ENCODE measurements around the gene CC2D1A.

CC2D1A gene

DNA sequence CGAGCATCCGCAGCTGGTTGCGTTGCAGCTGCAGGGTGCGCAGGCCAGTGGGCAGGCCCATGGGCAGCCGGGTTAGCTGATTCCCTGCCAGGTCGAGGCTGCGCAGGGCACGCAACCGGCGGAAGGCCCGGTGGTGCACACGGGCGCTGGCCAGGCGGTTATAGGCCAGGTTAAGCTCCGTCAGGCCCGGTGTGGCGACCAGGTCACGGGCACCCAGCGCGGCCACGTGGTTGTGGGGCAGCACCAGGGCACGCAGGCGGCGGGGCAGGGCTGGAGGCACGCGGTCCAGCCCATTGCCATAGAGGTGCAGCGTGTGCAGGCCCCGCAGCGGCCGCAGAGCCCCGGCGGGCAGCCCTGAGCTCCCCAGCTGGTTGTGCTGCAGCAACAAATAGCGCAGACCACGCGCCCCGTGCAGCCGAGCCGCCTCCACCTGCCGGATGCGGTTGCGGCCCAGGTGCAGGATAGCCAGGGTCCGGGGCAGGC is 27.0 kb downstream of the CC2D1A start:
- no peak overlapping the region for H3K9ac ChIP-seq (ENCODE audit: low read length)
- H4K12ac ChIP-seq (ENCODE audit: low read depth, low read length), result no peak overlapping the region
- H3K18ac ChIP-seq (ENCODE audit: low read length), result no peak overlapping the region
- H2AFZ ChIP-seq (ENCODE audit: insufficient read depth, low read length, poor library complexity), result no peak overlapping the region
- H2BK12ac ChIP-seq (ENCODE audit: low read length), result no peak overlapping the region
- H2AK5ac ChIP-seq (ENCODE audit: low read length), result no peak overlapping the region
- H3K4me1 ChIP-seq (ENCODE audit: control insufficient read depth in 1 of 2, insufficient read depth in 2 of 2, low read length in 2 of 2), result no peaks in the 10 kb centered on the region
- WGBS (ENCODE audit: extremely low coverage, insufficient coverage, insufficient read length), result no CpG with 5 or more reads among the region's 42 CpGs
- no peak overlapping the region for H3K4ac ChIP-seq (ENCODE audit: low read depth, low read length)
- no peaks in the 10 kb centered on the region for H3K79me2 ChIP-seq (ENCODE audit: control insufficient read depth, insufficient read depth, low read length, poor library complexity)
- H3K14ac ChIP-seq (ENCODE audit: low read length), result no peak overlapping the region
- H2BK5ac ChIP-seq (ENCODE audit: low read depth, low read length, poor library complexity), result no peak overlapping the region
- no peak overlapping the region for H3K27ac ChIP-seq (ENCODE audit: low read depth, low read length)
- no peak overlapping the region for H4K91ac ChIP-seq (ENCODE audit: low read depth, low read length)
- peaks cover 16 to 20% of the 10 kb centered on the region in 2 experiments for H3K36me3 ChIP-seq (ENCODE audit: control insufficient read depth in 1 of 2, insufficient read depth in 2 of 2, low read length in 2 of 2)
- H3K9me3 ChIP-seq (ENCODE audit: insufficient read depth, low read depth, low read length), result peaks cover 6% of the 10 kb centered on the region
- H3K23ac ChIP-seq (ENCODE audit: low read length), result no peak overlapping the region
- no peak overlapping the region for H3K4me2 ChIP-seq (ENCODE audit: low read length)
- H3K79me1 ChIP-seq (ENCODE audit: low read length), result no peaks in the 10 kb centered on the region
- H4K8ac ChIP-seq (ENCODE audit: low read depth, low read length), result no peak overlapping the region
- H2BK120ac ChIP-seq (ENCODE audit: insufficient read depth, low read length, poor library complexity), result no peak overlapping the region
- DNase-seq, result no peak
- no peak overlapping the region for H3K4me3 ChIP-seq (ENCODE audit: low read depth, low read length)
- no peaks in the 10 kb centered on the region for H3K27me3 ChIP-seq (ENCODE audit: insufficient read depth, low read length)

DNA sequence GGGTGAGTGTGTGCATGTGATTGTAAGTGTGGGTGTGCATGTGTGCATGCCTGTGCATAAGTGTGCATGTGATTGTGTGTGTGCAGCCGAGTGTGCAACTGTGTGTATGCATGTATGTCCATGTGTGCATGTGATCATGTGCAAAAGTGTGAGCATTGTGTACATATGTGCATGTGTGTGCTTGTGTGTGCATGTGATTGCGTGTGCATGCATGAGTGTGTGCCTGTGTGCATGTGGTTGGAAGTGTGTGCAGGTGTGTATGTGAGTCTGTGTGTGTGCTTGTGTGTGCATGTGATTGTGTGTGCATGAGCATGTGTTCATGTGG is 28.7 kb downstream of the CC2D1A start:
- DNase-seq, result no peak
- Histone ChIP-seq H3K27me3 (ENCODE audit: insufficient read depth, low read length) (no peaks in the 10 kb centered on the region), H2AFZ (ENCODE audit: insufficient read depth, low read length, poor library complexity) (no peak overlapping the region), H3K4ac (ENCODE audit: low read depth, low read length) (no peak overlapping the region), H2BK120ac (ENCODE audit: insufficient read depth, low read length, poor library complexity) (no peak overlapping the region), H3K79me1 (ENCODE audit: low read length) (no peaks in the 10 kb centered on the region), H3K4me1 (ENCODE audit: control insufficient read depth in 1 of 2, insufficient read depth in 2 of 2, low read length in 2 of 2) (no peaks in the 10 kb centered on the region), H2AK5ac (ENCODE audit: low read length) (no peak overlapping the region), H4K8ac (ENCODE audit: low read depth, low read length) (no peak overlapping the region), H3K9me3 (ENCODE audit: insufficient read depth, low read depth, low read length) (peaks cover 5% of the 10 kb centered on the region), H3K9ac (ENCODE audit: low read length) (no peak overlapping the region), H3K27ac (ENCODE audit: low read depth, low read length) (no peak overlapping the region), H3K36me3 (ENCODE audit: control insufficient read depth in 1 of 2, insufficient read depth in 2 of 2, low read length in 2 of 2) (peaks cover 11 to 12% of the 10 kb centered on the region in 2 experiments), H3K23ac (ENCODE audit: low read length) (peak overlapping the region; percentile 5), H4K91ac (ENCODE audit: low read depth, low read length) (no peak overlapping the region), H4K12ac (ENCODE audit: low read depth, low read length) (no peak overlapping the region), H3K14ac (ENCODE audit: low read length) (no peak overlapping the region), H3K4me2 (ENCODE audit: low read length) (no peak overlapping the region), H3K18ac (ENCODE audit: low read length) (no peak overlapping the region), H2BK5ac (ENCODE audit: low read depth, low read length, poor library complexity) (no peak overlapping the region), H3K79me2 (ENCODE audit: control insufficient read depth, insufficient read depth, low read length, poor library complexity) (no peaks in the 10 kb centered on the region), H2BK12ac (ENCODE audit: low read length) (no peak overlapping the region), H3K4me3 (ENCODE audit: low read depth, low read length) (peak overlapping the region; percentile 25)
- WGBS (ENCODE audit: extremely low coverage, insufficient coverage, insufficient read length), result no CpG with 5 or more reads among the region's 2 CpGs

DNA sequence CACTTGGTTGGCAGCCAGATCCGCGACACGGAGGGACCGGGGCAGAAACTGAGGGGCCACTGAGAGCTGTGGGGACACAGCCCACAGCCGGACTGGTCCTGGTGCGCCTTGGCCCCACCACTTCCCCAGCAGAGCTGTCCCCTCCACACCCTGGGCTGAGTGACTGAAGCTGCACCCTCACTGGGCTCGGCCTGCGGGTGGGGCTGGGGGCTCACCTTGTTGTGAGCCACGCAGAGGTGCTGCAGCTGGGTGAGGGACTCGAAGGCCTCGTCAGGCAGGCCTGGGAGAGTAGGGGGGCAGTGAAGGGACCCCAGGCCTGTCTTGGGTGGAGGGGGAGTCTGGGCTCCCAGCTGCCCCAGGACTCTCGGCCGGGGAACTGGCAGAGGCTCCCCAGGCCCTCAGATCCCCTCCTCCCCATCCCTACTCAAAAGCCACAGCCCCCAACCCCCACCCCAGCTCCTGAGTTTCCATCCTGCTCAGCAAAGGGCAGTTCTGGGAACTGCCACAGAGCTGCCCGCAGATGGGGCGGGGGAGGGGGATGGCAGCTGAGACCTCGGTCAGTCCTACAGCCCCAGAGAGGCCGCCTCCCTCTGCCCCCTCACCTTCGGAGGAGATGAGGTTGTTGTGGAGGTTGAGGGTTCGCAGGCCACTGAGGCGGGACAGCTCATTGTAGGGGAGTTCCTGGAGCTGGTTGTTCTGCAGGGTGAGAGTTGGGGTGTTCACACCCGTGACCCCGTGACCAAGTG is 29.9 kb downstream of the CC2D1A start:
- H2AK5ac ChIP-seq (ENCODE audit: low read length), result no peak overlapping the region
- no peak overlapping the region for H3K27ac ChIP-seq (ENCODE audit: low read depth, low read length)
- no peak overlapping the region for H3K14ac ChIP-seq (ENCODE audit: low read length)
- no peak overlapping the region for H2BK12ac ChIP-seq (ENCODE audit: low read length)
- H3K36me3 ChIP-seq (ENCODE audit: control insufficient read depth in 1 of 2, insufficient read depth in 2 of 2, low read length in 2 of 2), result peaks cover 2 to 4% of the 10 kb centered on the region in 2 experiments
- no peak overlapping the region for H2BK120ac ChIP-seq (ENCODE audit: insufficient read depth, low read length, poor library complexity)
- H4K12ac ChIP-seq (ENCODE audit: low read depth, low read length), result no peak overlapping the region
- no peak overlapping the region for H3K9ac ChIP-seq (ENCODE audit: low read length)
- H3K9me3 ChIP-seq (ENCODE audit: insufficient read depth, low read depth, low read length), result peaks cover 5% of the 10 kb centered on the region
- H3K23ac ChIP-seq (ENCODE audit: low read length), result no peak overlapping the region
- no peak overlapping the region for H3K4me3 ChIP-seq (ENCODE audit: low read depth, low read length)
- H3K79me1 ChIP-seq (ENCODE audit: low read length), result no peaks in the 10 kb centered on the region
- no peaks in the 10 kb centered on the region for H3K27me3 ChIP-seq (ENCODE audit: insufficient read depth, low read length)
- no peaks in the 10 kb centered on the region for H3K4me1 ChIP-seq (ENCODE audit: control insufficient read depth in 1 of 2, insufficient read depth in 2 of 2, low read length in 2 of 2)
- H4K8ac ChIP-seq (ENCODE audit: low read depth, low read length), result no peak overlapping the region
- no peak overlapping the region for H2AFZ ChIP-seq (ENCODE audit: insufficient read depth, low read length, poor library complexity)
- H4K91ac ChIP-seq (ENCODE audit: low read depth, low read length), result no peak overlapping the region
- no peaks in the 10 kb centered on the region for H3K79me2 ChIP-seq (ENCODE audit: control insufficient read depth, insufficient read depth, low read length, poor library complexity)
- no peak overlapping the region for H3K4me2 ChIP-seq (ENCODE audit: low read length)
- no peak overlapping the region for H2BK5ac ChIP-seq (ENCODE audit: low read depth, low read length, poor library complexity)
- DNase-seq, result no peak
- H3K4ac ChIP-seq (ENCODE audit: low read depth, low read length), result no peak overlapping the region
- no peak overlapping the region for H3K18ac ChIP-seq (ENCODE audit: low read length)
- no CpG with 5 or more reads among the region's 22 CpGs for WGBS (ENCODE audit: extremely low coverage, insufficient coverage, insufficient read length)

DNA sequence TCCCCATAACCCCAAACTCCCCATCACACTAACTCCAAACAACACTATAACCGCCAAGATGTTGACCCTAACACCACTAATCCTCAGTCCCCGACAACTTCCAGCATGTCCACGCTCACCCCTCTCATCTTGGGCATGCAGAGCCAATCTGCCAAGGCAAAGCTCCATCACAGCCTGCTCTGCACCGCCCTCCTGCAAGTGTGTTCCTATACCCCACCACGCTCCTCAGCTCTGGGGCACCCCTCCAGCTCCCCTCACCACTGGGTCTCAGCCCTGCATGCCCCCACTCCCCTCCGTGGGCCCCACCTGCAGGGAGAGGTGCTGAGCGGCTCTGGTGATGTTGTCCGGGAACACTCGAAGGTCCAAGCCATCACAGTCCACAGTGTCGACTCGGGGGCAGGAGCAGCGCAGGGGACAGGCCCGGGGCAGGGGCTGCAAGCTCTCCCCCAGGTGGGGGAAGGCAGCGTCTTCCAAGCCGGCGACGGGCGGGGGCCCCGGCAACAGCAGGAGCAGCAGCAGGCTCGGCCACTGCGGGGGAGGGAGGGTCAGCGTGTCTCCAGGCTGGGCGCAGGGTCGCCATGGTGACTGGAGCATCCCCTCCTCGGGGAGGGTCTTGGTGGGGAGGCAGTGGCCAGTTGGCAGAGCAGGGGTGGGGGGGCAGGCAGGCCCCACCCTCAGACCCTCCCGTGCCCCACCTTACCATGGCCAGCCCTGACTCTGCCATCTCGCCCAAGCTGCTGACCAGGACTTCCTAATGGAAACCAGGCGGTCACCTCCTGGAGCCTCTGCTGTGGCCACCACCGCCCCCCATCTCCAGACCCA is 31.7 kb downstream of the CC2D1A start:
- Histone ChIP-seq H3K23ac (ENCODE audit: low read length) (no peak overlapping the region), H4K91ac (ENCODE audit: low read depth, low read length) (no peak overlapping the region), H2AK5ac (ENCODE audit: low read length) (no peak overlapping the region), H3K4me2 (ENCODE audit: low read length) (no peak overlapping the region), H3K27me3 (ENCODE audit: insufficient read depth, low read length) (no peaks in the 10 kb centered on the region), H3K79me2 (ENCODE audit: control insufficient read depth, insufficient read depth, low read length, poor library complexity) (no peaks in the 10 kb centered on the region), H3K36me3 (ENCODE audit: control insufficient read depth in 1 of 2, insufficient read depth in 2 of 2, low read length in 2 of 2) (no peaks in the 10 kb centered on the region), H2BK12ac (ENCODE audit: low read length) (no peak overlapping the region), H3K4me1 (ENCODE audit: control insufficient read depth in 1 of 2, insufficient read depth in 2 of 2, low read length in 2 of 2) (no peaks in the 10 kb centered on the region), H3K79me1 (ENCODE audit: low read length) (no peaks in the 10 kb centered on the region), H3K27ac (ENCODE audit: low read depth, low read length) (no peak overlapping the region), H3K18ac (ENCODE audit: low read length) (no peak overlapping the region), H2AFZ (ENCODE audit: insufficient read depth, low read length, poor library complexity) (no peak overlapping the region), H4K12ac (ENCODE audit: low read depth, low read length) (no peak overlapping the region), H3K4ac (ENCODE audit: low read depth, low read length) (no peak overlapping the region), H3K4me3 (ENCODE audit: low read depth, low read length) (no peak overlapping the region), H3K9me3 (ENCODE audit: insufficient read depth, low read depth, low read length) (peaks cover 7% of the 10 kb centered on the region), H3K14ac (ENCODE audit: low read length) (no peak overlapping the region), H3K9ac (ENCODE audit: low read length) (no peak overlapping the region), H2BK5ac (ENCODE audit: low read depth, low read length, poor library complexity) (no peak overlapping the region), H2BK120ac (ENCODE audit: insufficient read depth, low read length, poor library complexity) (no peak overlapping the region), H4K8ac (ENCODE audit: low read depth, low read length) (no peak overlapping the region)
- no CpG with 5 or more reads among the region's 29 CpGs for WGBS (ENCODE audit: extremely low coverage, insufficient coverage, insufficient read length)
- DNase-seq, result no peak

Measured in trophoblast cell (in vitro differentiated cells and primary cell).